SK-N-SH (cell line): Measurements from ENCODE around the gene FBXW8. TPM values are rescaled to one million over a fixed set of nuclear protein-coding genes. Genes with fewer than 3 reads are reported as not detected.

ENCODE experiments used
- CTCF ChIA-PET: fragments of 300-600, 350-600 bp; formaldehyde crosslinking; extraction: SDS; loops from one replicate; lab custom pipeline; 2021; lab: Yijun Ruan, JAX
- POLR2A ChIA-PET: fragments of 350-600 bp; sonication (Branson Sonifier 250); formaldehyde crosslinking; extraction: SDS; loops from one replicate; lab custom pipeline; 2020; ENCODE audit warnings: antibody characterized with exemption, inconsistent platforms; lab: Yijun Ruan, JAX
- DNase-seq: peaks from one replicate; pipeline ENCODE4 v3.0.0; 2012
- H2AFZ ChIP-seq: fragments of 200-600 bp; sonication (generic); 2 replicates; pipeline ENCODE4 v1.8.1; 2016; ENCODE audit warnings: antibody characterized with exemption, mild to moderate bottlenecking, low read depth
- H3F3A ChIP-seq: fragments of 200-600 bp; sonication (generic); replicated peaks from 2 replicates; pipeline ENCODE3; 2016; ENCODE audit warnings: antibody characterized with exemption, mild to moderate bottlenecking; ENCODE audit not compliant: insufficient read depth
- H3K27ac ChIP-seq, 2 experiments: fragments of 200-500 bp in 1 of 2; fragments of 200-600 bp in 1 of 2; sonication (Bioruptor generic) in 1 of 2; sonication (generic), shearing (Covaris generic) in 1 of 2; 2 replicates each; pipeline versions ENCODE4 v1.5.1 to v1.6.1; 2014 to 2016; ENCODE audit warnings: low read depth in 2 of 2, inconsistent platforms in 1 of 2, low read length in 1 of 2, mild to moderate bottlenecking in 1 of 2, mixed read lengths in 1 of 2
- H3K27me3 ChIP-seq: fragments of 200-600 bp; sonication (generic), shearing (Covaris generic); 2 replicates; pipeline ENCODE4 v1.6.1; 2016; ENCODE audit warnings: mixed run types; ENCODE audit not compliant: insufficient read depth
- H3K36me3 ChIP-seq, 2 experiments: fragments of 200-500 bp in 1 of 2; fragments of 200-600 bp in 1 of 2; sonication (Bioruptor generic) in 1 of 2; sonication (generic) in 1 of 2; replicated peaks in 1 of 2; 2 replicates each; pipeline versions ENCODE3 to v1.5.1; 2014 to 2016; ENCODE audit warnings: low read length in 1 of 2, mild to moderate bottlenecking in 1 of 2; ENCODE audit not compliant: insufficient read depth in 2 of 2, control insufficient read depth in 1 of 2
- H3K4me1 ChIP-seq, 2 experiments: fragments of 200-500 bp in 1 of 2; fragments of 200-600 bp in 1 of 2; sonication (Bioruptor generic) in 1 of 2; sonication (generic), shearing (Covaris generic) in 1 of 2; 2 replicates each; pipeline versions ENCODE4 v1.5.1 to v1.6.1; 2014 to 2016; ENCODE audit warnings: low read depth in 1 of 2, low read length in 1 of 2, mixed run types in 1 of 2; ENCODE audit not compliant: insufficient read depth in 2 of 2, control insufficient read depth in 1 of 2
- H3K4me2 ChIP-seq: fragments of 200-600 bp; sonication (generic), shearing (Covaris generic); 2 replicates; pipeline ENCODE4 v1.6.1; 2017; ENCODE audit warnings: mixed run types
- H3K4me3 ChIP-seq, 2 experiments: fragments of 200-500 bp in 1 of 2; fragments of 200-600 bp in 1 of 2; sonication (Bioruptor generic) in 1 of 2; sonication (generic), shearing (Covaris generic) in 1 of 2; 2 replicates each; pipeline versions ENCODE4 v1.5.1 to v1.8.1; 2014 to 2016; ENCODE audit warnings: low read depth in 2 of 2, inconsistent platforms in 1 of 2, low read length in 1 of 2, mild to moderate bottlenecking in 1 of 2, mixed read lengths in 1 of 2, moderate library complexity in 1 of 2
- H3K79me2 ChIP-seq: fragments of 200-600 bp; sonication (generic); 2 replicates; pipeline ENCODE4 v1.8.1; 2017; ENCODE audit warnings: mild to moderate bottlenecking; ENCODE audit not compliant: insufficient read depth
- H3K9ac ChIP-seq: fragments of 200-600 bp; sonication (generic); 2 replicates; pipeline ENCODE4 v1.6.1; 2017; ENCODE audit warnings: mixed run types
- H3K9me2 ChIP-seq: fragments of 200-600 bp; sonication (generic); 2 replicates; pipeline ENCODE4 v1.6.1; 2017; ENCODE audit warnings: mixed run types
- H3K9me3 ChIP-seq: fragments of 200-600 bp; sonication (generic); 2 replicates; pipeline ENCODE4 v1.6.1; 2017; ENCODE audit warnings: mixed run types, mild to moderate bottlenecking, moderate library complexity
- H4K20me1 ChIP-seq: fragments of 200-600 bp; sonication (generic); 2 replicates; pipeline ENCODE4 v1.6.1; 2017; ENCODE audit warnings: mild to moderate bottlenecking, mixed run types; ENCODE audit not compliant: insufficient read depth
- CHD2 ChIP-seq: fragments of 150-350 bp; IDR thresholded peaks from 2 replicates; pipeline ENCODE4 v1.6.1; 2018; ENCODE audit warnings: low read length; ENCODE audit not compliant: partially characterized antibody
- FOXJ3 ChIP-seq: sonication (generic); formaldehyde crosslinking; IDR thresholded peaks from 2 replicates; pipeline ENCODE4 v1.5.1; 2020; ENCODE audit warnings: mild to moderate bottlenecking, missing genetic modification reagents
- FOXM1 ChIP-seq: IDR thresholded peaks from 2 replicates; pipeline ENCODE4 v1.4.0; 2012; ENCODE audit warnings: low read depth, mild to moderate bottlenecking
- GABPA ChIP-seq: IDR thresholded peaks from 2 replicates; pipeline ENCODE4 v1.4.0; 2012; ENCODE audit warnings: low read depth, mild to moderate bottlenecking
- JUND ChIP-seq: IDR thresholded peaks from 2 replicates; pipeline ENCODE4 v1.4.0; 2012
- MEF2A ChIP-seq: IDR thresholded peaks from 2 replicates; pipeline ENCODE4 v1.4.0; 2012; ENCODE audit warnings: low read depth, borderline replicate concordance
- MXI1 ChIP-seq: IDR thresholded peaks from 2 replicates; pipeline ENCODE4 v1.6.1; 2012; ENCODE audit warnings: mild to moderate bottlenecking, low read depth, low read length, improper control_type of control experiment
- NFIC ChIP-seq: IDR thresholded peaks from 2 replicates; pipeline ENCODE4 v1.4.0; 2012; ENCODE audit warnings: borderline replicate concordance
- NRF1 ChIP-seq: IDR thresholded peaks from 2 replicates; pipeline ENCODE4 v1.6.1; 2012; ENCODE audit warnings: low read depth, mild to moderate bottlenecking, low read length
- PBX3 ChIP-seq: IDR thresholded peaks from 2 replicates; pipeline ENCODE4; 2012
- POLR2AphosphoS5 ChIP-seq: IDR thresholded peaks from 2 replicates; pipeline ENCODE4 v1.6.1; 2012; ENCODE audit warnings: low read depth, low read length
- RAD21 ChIP-seq: IDR thresholded peaks from 2 replicates; pipeline ENCODE4 v1.6.1; 2012; ENCODE audit warnings: mild to moderate bottlenecking, low read length
- RCOR1 ChIP-seq: fragments of 150-350 bp; IDR thresholded peaks from 2 replicates; pipeline ENCODE4 v1.6.1; 2017; ENCODE audit warnings: antibody characterized with exemption, low read length
- RFX5 ChIP-seq: IDR thresholded peaks from 2 replicates; pipeline ENCODE4 v1.6.1; 2012; ENCODE audit warnings: mild to moderate bottlenecking, improper control_type of control experiment, low read length
- RXRA ChIP-seq: IDR thresholded peaks from 2 replicates; pipeline ENCODE4 v1.4.0; 2012; ENCODE audit warnings: low read depth, mild to moderate bottlenecking, borderline replicate concordance
- YY1 ChIP-seq: IDR thresholded peaks from 2 replicates; pipeline ENCODE4 v1.4.0; 2012; ENCODE audit warnings: low read depth, mild to moderate bottlenecking
- WGBS: methylation state at CpG from one replicate; pipeline ENCODE4 v1.1.6; 2017; ENCODE audit warnings: low lambda C conversion rate; 5-methylcytosine and 5-hydroxymethylcytosine counted together
- polyA plus RNA-seq, 3 experiments: library from polyadenylated mRNA; depleted of rRNA; stranded (reverse); fragments of >200 nt; gene quantifications; 2 replicates each; pipeline ENCODE4 v1.2.3, GENCODE V29; 2012

Gene FBXW8
- polyA plus RNA-seq, 1 of the 3 experiments (the other 2 are of a cell fraction), result 15.6 TPM

- Histone ChIP-seq H3K9me2 (no peaks in the 10 kb centered on the region), H3K36me3 (peaks cover 26 to 74% of the 10 kb centered on the region in 2 experiments), H3K27ac (no peak overlapping the region), H3F3A (no peaks in the 10 kb centered on the region), H3K27me3 (no peaks in the 10 kb centered on the region), H3K4me2 (no peak overlapping the region), H3K4me1 (peaks cover 0 to 12% of the 10 kb centered on the region in 2 experiments; a peak in 1 of 4 replicates), H3K9me3 (no peaks in the 10 kb centered on the region), H2AFZ (no peak overlapping the region), H3K9ac (no peak overlapping the region), H3K4me3 (no peak overlapping the region), H4K20me1 (no peaks in the 10 kb centered on the region), H3K79me2 (peaks cover 2% of the 10 kb centered on the region; the same call in 1 of the 2 replicates)
- TF ChIP-seq YY1 (no peak), POLR2AphosphoS5 (no peak), NFIC (no peak), RXRA (no peak), CHD2 (no peak), MEF2A (no peak), RAD21 (no peak), FOXM1 (no peak), PBX3 (no peak), RFX5 (no peak)
- ChIA-PET POLR2A (no interaction called here), CTCF (interaction anchor here (0.9 to 7.7 kb wide), 9 partner anchors 10 to 323 kb away, joined by 3 to 96 read pairs (median 4); partner anchors contain the start of gene TESC)
- no peak for DNase-seq
- WGBS, result 88% methylated on average over 8 of the region's 8 CpGs
Observed at GRCh38 chr12:117026921-117027250, 116.1 kb downstream of the FBXW8 start.

GRCh38 chr12:117027251-117028086 is 116.7 kb downstream of the FBXW8 start:
- Histone ChIP-seq H4K20me1 (no peaks in the 10 kb centered on the region), H3K4me1 (peaks cover 0 to 10% of the 10 kb centered on the region in 2 experiments; a peak in 1 of 4 replicates), H3K9ac (no peak overlapping the region), H3K27ac (no peak overlapping the region), H3K4me2 (no peak overlapping the region), H3K27me3 (no peaks in the 10 kb centered on the region), H2AFZ (no peak overlapping the region), H3K36me3 (peaks cover 26 to 76% of the 10 kb centered on the region in 2 experiments), H3K9me3 (no peaks in the 10 kb centered on the region), H3F3A (no peaks in the 10 kb centered on the region), H3K9me2 (no peaks in the 10 kb centered on the region), H3K4me3 (no peak overlapping the region), H3K79me2 (no peaks in the 10 kb centered on the region)
- no peak for DNase-seq
- ChIA-PET CTCF (interaction anchor here (0.6 to 7.7 kb wide), 11 partner anchors 9 to 324 kb away, joined by 3 to 96 read pairs (median 3); partner anchors contain the start of gene TESC), POLR2A (no interaction called here)
- WGBS, result 98% methylated on average over 32 of the region's 38 CpGs
- TF ChIP-seq RFX5 (no peak), FOXJ3 (CRISPR knock-in tag) (no peak), RXRA (no peak), CHD2 (no peak), MXI1 (no peak), RCOR1 (no peak), NRF1 (no peak), GABPA (no peak), JUND (no peak), MEF2A (no peak)
